NCI-H1105 (cell line): ENCODE measurements around the gene MUC4.

ENCODE experiments used
- DNase-seq: peaks from one replicate; lab custom pipeline; 2025; lab: John Stamatoyannopoulos, UW

Gene MUC4, protein sequence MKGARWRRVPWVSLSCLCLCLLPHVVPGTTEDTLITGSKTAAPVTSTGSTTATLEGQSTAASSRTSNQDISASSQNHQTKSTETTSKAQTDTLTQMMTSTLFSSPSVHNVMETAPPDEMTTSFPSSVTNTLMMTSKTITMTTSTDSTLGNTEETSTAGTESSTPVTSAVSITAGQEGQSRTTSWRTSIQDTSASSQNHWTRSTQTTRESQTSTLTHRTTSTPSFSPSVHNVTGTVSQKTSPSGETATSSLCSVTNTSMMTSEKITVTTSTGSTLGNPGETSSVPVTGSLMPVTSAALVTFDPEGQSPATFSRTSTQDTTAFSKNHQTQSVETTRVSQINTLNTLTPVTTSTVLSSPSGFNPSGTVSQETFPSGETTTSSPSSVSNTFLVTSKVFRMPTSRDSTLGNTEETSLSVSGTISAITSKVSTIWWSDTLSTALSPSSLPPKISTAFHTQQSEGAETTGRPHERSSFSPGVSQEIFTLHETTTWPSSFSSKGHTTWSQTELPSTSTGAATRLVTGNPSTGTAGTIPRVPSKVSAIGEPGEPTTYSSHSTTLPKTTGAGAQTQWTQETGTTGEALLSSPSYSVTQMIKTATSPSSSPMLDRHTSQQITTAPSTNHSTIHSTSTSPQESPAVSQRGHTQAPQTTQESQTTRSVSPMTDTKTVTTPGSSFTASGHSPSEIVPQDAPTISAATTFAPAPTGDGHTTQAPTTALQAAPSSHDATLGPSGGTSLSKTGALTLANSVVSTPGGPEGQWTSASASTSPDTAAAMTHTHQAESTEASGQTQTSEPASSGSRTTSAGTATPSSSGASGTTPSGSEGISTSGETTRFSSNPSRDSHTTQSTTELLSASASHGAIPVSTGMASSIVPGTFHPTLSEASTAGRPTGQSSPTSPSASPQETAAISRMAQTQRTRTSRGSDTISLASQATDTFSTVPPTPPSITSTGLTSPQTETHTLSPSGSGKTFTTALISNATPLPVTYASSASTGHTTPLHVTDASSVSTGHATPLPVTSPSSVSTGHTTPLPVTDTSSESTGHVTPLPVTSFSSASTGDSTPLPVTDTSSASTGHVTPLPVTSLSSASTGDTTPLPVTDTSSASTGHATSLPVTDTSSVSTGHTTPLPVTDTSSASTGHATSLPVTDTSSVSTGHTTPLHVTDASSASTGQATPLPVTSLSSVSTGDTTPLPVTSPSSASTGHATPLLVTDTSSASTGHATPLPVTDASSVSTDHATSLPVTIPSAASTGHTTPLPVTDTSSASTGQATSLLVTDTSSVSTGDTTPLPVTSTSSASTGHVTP (N-terminal part only)

DNA sequence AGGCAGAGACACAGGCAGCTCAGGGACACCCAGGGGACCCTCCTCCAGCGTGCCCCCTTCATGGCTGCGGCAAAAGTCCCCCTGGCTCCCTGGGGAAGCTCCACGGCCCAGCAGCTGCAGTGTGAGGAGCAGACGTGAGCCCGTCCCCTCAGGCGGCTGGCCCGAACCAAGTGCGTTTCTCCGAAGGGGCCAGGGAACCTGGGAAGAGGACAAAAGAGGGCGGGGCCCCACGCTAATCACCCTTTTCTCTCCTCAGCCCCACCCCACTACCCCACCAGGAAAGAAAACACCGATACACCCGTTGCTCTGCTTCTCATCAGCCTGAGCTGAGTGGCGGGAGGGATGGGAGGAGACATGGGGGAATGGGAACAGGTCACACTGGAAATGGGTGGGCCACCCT, at the start of gene MUC4:
TSS of gene MUC4 (minus strand) at position 174 of the 400 bp plus-strand sequence. CDS start at position 62, 112 bp downstream.
- DNase-seq = no peak

DNA sequence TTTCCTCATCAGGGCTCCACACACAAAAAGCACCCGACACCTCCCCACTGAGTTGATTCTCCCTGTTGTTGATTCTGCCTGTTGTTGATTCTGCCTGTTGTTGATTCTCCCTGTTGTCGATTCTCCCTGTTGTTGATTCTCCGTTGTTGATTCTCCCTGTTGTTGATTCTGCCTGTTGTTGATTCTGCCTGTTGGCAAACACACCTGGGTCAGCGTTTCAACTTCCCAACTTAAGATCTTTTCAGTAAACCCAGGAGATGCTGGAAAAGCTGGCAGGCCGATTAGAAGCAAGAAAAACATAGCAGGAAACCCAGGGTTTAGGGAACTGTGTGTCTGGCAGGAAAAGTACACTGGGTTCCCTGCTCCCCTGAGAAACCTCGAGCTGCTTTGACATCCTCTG, 48.7 kb upstream of the MUC4 start:
- no peak for DNase-seq

DNA sequence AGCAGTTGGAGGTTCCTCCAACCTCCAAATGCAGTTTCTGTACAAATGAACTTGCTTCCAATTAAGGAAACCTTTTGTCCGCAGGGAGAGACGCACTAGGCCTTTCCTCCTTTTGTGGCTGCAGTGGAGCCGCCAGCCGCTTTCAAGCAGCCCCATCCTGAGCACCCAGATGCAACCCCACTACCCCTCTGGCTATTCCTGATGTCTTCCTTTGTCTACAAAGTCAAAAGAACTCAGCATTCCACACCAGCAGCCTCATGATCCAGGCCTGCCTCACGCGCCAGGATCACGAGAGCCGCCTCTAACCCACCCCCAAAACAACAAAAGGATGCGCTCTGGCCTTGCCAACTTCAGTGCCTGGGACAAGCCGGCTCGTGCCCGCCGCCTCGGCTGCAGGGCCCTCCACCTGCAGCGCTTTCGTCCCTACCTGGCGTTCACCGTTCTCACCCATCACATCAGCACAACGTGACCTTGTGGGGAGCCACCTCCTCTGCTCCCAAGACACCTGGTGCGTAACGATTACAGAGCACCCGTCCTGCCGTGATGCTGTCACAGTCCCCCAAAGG, 48.2 kb upstream of the MUC4 start:
- DNase-seq = no peak

DNA sequence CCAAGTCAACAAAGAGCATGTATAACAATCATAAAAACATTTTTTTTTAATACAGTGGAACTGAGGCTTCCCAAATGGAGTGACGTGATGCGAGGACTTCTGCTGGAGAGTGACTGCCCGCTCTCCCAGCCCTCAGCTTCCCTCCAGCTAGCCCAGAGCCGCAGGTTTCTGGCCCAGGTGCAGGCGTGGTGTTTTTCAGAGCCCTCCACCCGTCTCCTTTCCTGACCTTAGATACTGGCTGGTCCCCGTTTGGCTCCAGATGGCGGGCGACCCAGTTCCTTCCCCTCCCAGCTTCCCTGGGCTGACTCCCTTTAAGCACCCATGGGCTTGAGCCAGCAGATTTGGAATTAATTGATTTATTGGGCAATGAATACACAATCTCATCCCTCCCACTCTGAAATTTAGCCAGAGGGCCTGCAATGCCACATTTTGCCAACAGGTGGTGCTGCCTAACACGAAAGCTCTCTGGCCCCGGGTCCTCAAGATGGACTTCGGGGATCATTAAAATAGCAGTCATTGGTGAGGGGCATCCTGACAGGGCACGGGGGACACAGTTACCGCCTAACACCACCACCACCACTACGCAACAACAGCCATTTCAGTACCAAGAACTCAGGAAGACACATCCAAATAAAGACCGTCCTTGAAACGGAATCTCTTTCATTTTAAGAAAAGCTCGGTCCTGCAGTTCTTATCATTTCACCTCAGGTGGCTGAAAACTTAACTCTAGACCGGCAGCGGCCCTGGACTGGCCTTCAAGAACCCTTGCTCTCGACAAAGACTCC, 47.5 kb upstream of the MUC4 start:
- peak; percentile 56 for DNase-seq

DNA sequence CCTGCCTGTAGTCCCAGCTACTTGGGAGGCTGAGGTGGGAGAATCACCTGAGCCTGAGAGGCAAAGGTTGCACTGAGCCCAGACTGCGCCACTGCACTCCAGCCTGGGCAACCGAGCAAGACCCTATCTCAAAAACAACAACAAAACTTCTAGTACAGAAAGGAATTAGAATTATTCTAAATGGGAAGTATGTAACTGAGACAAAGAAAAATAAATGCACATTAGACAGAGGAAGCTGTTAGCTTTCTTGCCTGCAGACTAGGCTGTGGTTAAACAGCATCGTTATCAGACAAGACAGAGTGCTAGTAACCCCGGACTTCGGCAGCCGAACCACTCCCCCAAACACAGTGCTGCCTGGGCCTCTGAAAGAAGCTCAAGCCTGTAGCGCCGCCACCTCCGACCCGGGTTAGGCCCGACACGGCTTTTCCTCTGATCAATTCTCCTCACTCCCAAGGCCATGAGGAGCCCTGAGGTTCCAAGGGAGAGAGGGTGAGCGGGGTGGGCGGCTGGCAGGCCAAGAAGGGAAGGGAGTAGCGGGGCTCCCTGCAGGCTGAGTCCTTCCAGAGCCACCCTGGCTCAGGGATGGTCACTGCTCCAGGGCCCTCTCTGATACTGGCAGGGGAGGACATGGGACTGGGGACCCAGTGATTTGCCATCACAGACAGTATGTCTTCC, 44.8 kb upstream of the MUC4 start:
- no peak for DNase-seq

GRCh38 chr3:195855471-195856409, 44.0 kb upstream of the MUC4 start:
- no peak for DNase-seq

DNA sequence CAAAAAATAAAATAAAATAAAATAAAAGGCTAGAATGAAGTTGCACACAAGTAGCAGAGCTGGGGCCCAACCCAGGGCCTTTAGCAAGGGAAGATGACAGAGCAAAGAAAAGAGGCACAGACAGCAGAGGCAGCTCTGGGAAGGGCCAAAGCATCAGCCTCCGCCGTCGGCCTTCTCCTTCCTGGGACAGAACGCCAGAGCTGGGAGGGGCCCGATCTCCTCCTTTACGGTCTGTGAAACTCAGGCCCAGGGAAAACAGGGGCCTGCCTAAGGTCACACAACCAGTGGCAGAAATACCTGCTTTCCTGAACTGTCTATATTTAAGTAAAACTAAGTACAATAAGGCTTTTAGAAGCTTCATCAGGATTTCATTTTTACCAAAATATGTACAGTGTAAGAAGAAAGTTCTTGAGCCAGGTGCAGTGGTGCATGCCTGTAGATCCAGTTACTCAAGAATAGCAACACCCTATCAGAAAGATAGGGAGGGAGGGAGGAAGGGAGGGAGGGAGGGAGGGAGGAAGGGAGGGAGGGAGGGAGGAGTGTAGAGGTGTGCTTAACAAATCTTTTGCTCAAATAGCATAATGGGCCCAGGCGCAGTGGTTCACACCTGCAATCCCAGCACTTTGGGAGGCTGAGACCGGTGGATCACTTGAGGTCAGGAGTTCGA, 43.0 kb upstream of the MUC4 start:
- no peak for DNase-seq

DNA sequence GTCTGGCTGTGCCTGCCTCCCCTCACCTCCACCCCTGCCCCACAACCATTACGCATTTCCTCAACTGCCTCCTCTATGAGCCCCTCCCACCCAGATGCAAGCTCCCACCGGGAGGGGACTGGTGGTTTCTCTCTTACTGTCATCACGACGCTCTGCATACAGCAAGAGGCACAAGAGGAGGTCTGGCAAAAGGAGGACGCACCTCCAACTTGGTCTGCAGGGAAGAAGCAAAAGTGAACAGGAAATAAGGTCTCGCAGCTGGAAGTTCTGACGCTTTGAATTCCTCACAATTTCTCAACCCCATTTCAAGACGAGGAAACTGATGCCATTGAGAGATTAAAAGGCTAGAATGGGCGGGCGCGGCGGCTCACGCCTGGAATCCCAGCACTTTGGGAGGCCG, 42.3 kb upstream of the MUC4 start:
- DNase-seq = no peak

DNA sequence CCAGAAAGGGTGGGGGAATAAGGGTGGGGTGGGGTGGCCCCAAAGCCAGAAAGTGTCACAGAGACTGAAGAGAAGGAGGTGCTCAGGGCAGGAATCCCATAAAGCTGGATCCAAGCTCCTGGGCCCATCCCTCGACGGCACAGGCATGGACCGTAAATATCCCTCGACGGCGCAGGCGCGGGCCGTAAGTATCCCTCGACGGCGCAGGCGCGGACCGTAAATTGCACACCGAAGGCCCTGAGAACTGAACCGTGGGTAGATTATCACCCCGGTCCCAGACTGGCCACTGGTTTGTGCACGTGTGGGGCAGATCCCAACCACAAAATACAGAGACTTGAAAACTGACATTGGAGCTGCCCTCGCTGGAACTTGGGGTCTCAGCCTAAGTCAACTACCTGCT, 41.3 kb upstream of the MUC4 start:
- no peak for DNase-seq

DNA sequence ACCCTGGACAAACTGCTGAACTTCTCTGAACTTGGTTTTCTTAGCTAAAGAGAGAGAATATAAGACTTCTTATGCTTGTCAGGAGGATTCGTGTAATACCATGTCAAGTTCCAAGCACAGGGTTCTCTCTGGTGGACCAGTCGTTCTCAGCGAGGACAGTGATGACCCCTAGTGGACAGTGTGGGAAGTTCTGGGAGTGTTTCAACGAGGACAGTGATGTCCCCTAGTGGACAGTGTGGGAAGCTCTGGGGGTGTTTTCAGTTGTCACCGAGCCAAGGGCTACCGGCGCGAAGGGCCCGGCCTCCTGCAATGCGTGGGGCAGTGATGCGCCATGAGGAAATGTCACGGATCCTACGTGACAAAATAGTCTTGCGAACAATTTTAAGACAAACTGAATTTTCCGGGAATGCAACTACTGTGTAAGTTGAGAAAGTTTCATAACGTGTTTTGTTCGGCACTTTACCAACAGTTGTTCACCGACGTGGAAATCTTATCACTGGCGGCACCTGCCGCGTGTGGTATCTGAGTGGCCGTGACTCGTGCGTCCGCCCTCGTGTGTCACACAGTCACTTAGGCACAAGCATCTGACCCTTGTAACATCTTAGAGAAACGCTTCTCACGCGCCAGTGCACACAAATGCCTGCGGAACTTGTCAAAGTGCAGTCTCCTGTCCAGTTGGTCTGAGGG, 39.3 kb upstream of the MUC4 start:
- peak; percentile 91 for DNase-seq

GRCh38 chr3:195849322-195850074, 37.8 kb upstream of the MUC4 start:
- no peak for DNase-seq

GRCh38 chr3:195847055-195847950, 35.6 kb upstream of the MUC4 start:
- DNase-seq = no peak

DNA sequence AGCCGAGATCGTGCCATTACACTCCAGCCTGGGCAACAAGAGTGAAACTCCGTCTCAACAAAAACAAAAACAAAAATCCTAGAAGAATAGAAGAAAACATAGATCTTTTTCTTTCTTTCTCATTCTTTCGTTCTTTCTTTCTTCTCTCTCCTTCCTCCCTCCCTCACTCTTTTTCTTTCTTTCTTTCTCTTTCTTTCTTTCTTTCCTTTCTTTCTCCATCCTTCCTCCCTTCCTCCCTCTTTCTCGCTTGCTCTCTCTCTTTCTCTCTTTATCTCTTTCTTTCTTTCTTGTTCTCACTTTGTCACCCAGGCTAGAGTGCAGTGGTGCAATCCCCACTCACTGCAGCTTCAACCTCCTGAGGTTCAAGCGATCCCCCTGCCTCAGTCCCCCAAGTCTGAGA, 33.8 kb upstream of the MUC4 start:
- DNase-seq = no peak

DNA sequence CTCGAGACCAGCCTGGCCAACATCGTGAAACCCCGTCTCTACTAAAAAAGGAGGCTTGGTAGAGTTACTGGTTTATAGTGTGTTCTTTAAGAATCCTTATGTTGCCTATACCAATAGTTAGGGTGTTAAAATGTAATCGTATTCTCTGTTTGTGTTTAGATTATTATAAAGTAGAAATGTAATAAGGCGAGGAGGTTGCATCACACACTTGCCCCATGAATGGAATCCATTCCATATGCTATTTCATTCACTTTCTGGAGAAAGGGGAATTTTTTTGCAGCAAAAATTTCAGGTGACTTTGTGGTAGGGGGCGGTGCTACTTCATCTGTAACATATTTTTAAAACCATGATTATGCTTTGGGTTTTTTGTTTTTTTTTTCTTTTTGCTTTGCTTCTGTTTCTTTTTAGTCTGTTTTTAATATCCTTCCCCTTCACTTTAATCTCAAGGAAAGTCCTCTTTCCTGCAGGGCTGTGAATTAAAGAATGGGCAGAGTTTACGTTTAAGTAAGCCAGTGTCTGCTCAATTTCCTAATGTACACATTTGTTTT, 33.0 kb upstream of the MUC4 start:
- DNase-seq = no peak

- DNase-seq = no peak
These were observed 27.7 kb upstream of the MUC4 start for GRCh38 chr3:195839260-195840010.
